GM12873 (cell line): ENCODE data around the gene HTR2A.

Experiments used
- TF ChIP-seq, protein P1 (sequence below): IDR thresholded peaks from 2 replicates; pipeline ENCODE4 v1.5.1; 2012; ENCODE audit warnings: low read depth, mild to moderate bottlenecking, moderate library complexity, low read length, control low read depth; ENCODE audit not compliant: insufficient read depth; ENCODE audit errors: missing control alignments

The HTR2A gene

GRCh38 chr13:46895381-46895780 lies 1.5 kb downstream of the HTR2A start:
- TF ChIP-seq, protein P1, sequence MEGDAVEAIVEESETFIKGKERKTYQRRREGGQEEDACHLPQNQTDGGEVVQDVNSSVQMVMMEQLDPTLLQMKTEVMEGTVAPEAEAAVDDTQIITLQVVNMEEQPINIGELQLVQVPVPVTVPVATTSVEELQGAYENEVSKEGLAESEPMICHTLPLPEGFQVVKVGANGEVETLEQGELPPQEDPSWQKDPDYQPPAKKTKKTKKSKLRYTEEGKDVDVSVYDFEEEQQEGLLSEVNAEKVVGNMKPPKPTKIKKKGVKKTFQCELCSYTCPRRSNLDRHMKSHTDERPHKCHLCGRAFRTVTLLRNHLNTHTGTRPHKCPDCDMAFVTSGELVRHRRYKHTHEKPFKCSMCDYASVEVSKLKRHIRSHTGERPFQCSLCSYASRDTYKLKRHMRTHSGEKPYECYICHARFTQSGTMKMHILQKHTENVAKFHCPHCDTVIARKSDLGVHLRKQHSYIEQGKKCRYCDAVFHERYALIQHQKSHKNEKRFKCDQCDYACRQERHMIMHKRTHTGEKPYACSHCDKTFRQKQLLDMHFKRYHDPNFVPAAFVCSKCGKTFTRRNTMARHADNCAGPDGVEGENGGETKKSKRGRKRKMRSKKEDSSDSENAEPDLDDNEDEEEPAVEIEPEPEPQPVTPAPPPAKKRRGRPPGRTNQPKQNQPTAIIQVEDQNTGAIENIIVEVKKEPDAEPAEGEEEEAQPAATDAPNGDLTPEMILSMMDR: no peak

DNA sequence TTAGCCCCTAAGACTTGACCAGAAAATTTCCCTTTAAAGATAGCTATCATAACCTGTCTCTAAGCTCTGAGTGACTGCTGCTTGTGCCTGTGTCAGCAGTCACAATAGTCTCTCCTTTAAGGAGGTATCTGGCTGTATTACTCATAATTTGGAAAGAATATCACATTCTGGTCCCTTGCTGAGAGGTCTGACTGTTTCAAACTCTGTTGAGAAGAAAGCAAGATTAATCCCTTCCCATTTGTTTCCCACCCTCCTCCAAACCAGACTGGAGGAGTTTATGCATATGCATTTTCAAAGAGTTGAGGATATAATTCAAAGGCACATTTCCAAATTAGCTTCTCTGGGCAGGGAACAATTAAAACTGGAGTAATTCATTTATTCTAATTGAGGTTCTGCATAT lies 2.3 kb downstream of the HTR2A start:
- TF ChIP-seq, protein P1: no peak

GRCh38 chr13:46893798-46894560 lies 2.9 kb downstream of the HTR2A start:
- TF ChIP-seq, protein P1: peak; percentile 88

- TF ChIP-seq, protein P1: no peak
These were observed 3.6 kb downstream of the HTR2A start for GRCh38 chr13:46893221-46893740.

DNA sequence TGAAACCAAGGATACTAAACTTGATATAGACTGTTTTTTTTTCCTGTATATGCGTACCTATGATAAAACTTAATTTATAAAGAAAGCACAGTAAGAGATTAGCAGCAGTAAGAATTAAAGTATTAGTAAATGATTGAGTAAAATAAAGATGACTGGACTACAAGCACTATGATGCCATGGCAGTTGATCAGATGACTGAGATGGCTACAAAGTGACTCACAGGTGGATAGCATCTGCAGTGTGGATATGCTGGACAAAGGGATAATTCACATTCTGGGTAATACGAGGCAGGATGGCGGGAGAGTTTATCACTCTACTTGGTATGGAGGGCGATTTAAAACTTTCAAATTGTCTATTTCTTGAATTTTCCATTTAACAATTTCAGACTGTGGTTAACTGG lies 11.8 kb downstream of the HTR2A start:
- TF ChIP-seq, protein P1: no peak

DNA sequence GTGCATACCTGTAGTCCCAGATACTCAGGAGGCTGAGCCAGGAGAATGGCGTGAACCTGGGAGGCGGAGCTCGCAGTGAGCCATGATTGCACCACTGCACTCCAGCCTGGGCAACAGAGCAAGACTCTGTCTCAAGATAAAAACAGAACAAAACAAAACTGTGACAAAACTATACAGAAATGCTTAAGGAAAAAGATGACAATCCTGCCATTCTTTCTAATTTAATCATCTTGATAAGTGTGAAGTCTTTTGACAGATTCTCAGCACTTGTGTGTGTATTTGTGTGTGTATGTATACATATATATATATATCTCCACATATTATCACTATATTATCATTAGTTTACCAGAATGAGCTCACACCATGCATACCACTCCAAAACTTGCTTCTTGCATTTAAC lies 12.3 kb downstream of the HTR2A start:
- TF ChIP-seq, protein P1: no peak

DNA sequence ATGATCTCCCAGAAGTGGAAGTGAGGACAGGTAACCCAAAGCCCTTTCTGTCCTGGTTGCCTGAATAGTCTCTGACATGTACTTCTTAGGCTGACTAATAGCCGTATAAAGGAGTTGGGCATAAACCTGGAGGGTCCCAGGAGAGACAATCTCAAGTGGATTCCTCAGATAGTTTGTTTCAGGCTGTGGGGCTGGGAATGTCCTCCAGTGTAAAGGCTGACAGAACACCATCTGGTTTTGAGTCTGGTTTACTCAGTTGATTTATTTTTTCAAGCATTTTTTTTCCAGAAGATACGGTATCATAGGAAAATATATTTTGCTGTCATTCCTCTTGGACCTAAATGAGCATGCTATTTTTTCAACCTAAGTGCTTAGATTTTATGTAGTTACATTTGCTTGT lies 15.2 kb downstream of the HTR2A start:
- TF ChIP-seq, protein P1: no peak
